DND-41 (cell line): ENCODE results near the gene CARD10.

Source experiments
- ATAC-seq: fragments of 200-7000 bp; cut with Tn5 transposase; 3 replicates; pipeline ENCODE4 v1.9.1; 2021; ENCODE audit warnings: low read depth; ENCODE audit not compliant: insufficient read depth
- DNase-seq: peaks from one replicate; pipeline ENCODE4 v3.0.0-alpha.2; 2020
- H2AFZ ChIP-seq: 2 replicates; pipeline ENCODE4 v1.6.0; 2012; ENCODE audit warnings: low read depth, low read length
- H3K27ac ChIP-seq: 2 replicates; pipeline ENCODE4 v1.5.1; 2012; ENCODE audit warnings: low read length, inconsistent platforms
- H3K27me3 ChIP-seq: fragments of 200-600 bp; sonication (generic); 2 replicates; pipeline ENCODE4 v1.6.0; 2012; ENCODE audit warnings: low read length, mild to moderate bottlenecking, inconsistent platforms; ENCODE audit not compliant: insufficient read depth, poor library complexity
- H3K36me3 ChIP-seq: 2 replicates; pipeline ENCODE4 v1.5.1; 2012; ENCODE audit warnings: low read length, inconsistent platforms; ENCODE audit not compliant: insufficient read depth
- H3K4me1 ChIP-seq: 2 replicates; pipeline ENCODE4 v1.5.1; 2012; ENCODE audit warnings: mild to moderate bottlenecking, low read length; ENCODE audit not compliant: insufficient read depth
- H3K4me2 ChIP-seq: 2 replicates; pipeline ENCODE4 v1.6.0; 2012; ENCODE audit warnings: mild to moderate bottlenecking, moderate library complexity, low read length, inconsistent platforms; ENCODE audit not compliant: insufficient read depth
- H3K4me3 ChIP-seq, 2 experiments: fragments of 200-600 bp in 1 of 2; shearing (Covaris generic) in 1 of 2; 2 replicates each; pipeline ENCODE4 v1.5.1; 2012 to 2016; ENCODE audit warnings: inconsistent platforms in 2 of 2, low read length in 2 of 2, mild to moderate bottlenecking in 2 of 2, low read depth in 1 of 2, moderate library complexity in 1 of 2
- H3K79me2 ChIP-seq: 2 replicates; pipeline ENCODE4 v1.6.0; 2012; ENCODE audit warnings: low read length, inconsistent platforms; ENCODE audit not compliant: insufficient read depth
- H3K9ac ChIP-seq: 2 replicates; pipeline ENCODE4 v1.6.0; 2012; ENCODE audit warnings: low read depth, mild to moderate bottlenecking, inconsistent platforms, low read length, moderate library complexity
- H3K9me3 ChIP-seq: 2 replicates; pipeline ENCODE4 v1.5.1; 2012; ENCODE audit warnings: low read length, moderate library complexity, mild to moderate bottlenecking, inconsistent platforms; ENCODE audit not compliant: insufficient read depth, severe bottlenecking
- H4K20me1 ChIP-seq: 2 replicates; pipeline ENCODE4 v1.6.0; 2012; ENCODE audit warnings: low read length; ENCODE audit not compliant: insufficient read depth
- CTCF ChIP-seq: IDR thresholded peaks from 2 replicates; pipeline ENCODE4 v1.5.1; 2012; ENCODE audit warnings: borderline replicate concordance, low read length, moderate library complexity, mild to moderate bottlenecking; ENCODE audit not compliant: poor library complexity, severe bottlenecking; ENCODE audit errors: extremely low read depth
- EZH2 ChIP-seq: IDR thresholded peaks from 3 replicates; pipeline ENCODE4 v1.6.1; 2012; ENCODE audit warnings: borderline replicate concordance, low read depth, mild to moderate bottlenecking, moderate library complexity, low read length, inconsistent platforms; ENCODE audit not compliant: severe bottlenecking

The CARD10 gene

GRCh38 chr22:37457093-37457893, 61.9 kb downstream of the CARD10 start:
- H4K20me1 ChIP-seq, result peaks cover 5% of the 10 kb centered on the region
- no peaks in the 10 kb centered on the region for H3K9me3 ChIP-seq
- TF ChIP-seq EZH2, result no peak
- peak; percentile 97 for TF ChIP-seq CTCF
- H2AFZ ChIP-seq, result no peak overlapping the region
- H3K4me2 ChIP-seq, result no peak overlapping the region
- H3K27ac ChIP-seq, result no peak overlapping the region
- ATAC-seq (peak; percentile 98), DNase-seq (peak; percentile 75)
- no peaks in the 10 kb centered on the region for H3K27me3 ChIP-seq
- H3K4me3 ChIP-seq, result no peak overlapping the region
- H3K79me2 ChIP-seq, result no peaks in the 10 kb centered on the region
- no peak overlapping the region for H3K9ac ChIP-seq
- H3K36me3 ChIP-seq, result no peaks in the 10 kb centered on the region
- no peaks in the 10 kb centered on the region for H3K4me1 ChIP-seq

DNA sequence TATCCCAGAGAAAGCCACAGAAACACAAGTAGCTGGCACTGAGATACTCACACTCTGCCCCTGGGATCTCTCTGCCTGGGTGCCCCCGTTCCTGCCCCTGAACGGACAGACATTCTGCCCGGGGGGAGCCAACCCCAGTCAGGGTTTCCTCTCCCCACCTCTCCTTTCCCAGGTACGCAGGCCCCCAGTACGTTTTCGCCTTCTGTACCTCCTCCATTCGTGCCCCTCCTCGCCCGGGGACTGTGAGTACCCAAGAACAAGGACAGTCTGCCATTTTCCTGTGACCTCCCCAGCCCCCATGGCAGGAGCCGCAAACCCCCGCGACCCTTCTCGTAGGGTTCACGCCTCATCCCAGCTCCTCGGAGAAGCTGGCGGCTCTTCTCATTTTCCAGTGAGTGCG, 62.9 kb downstream of the CARD10 start:
- Histone ChIP-seq H3K9ac (no peak overlapping the region), H3K4me1 (no peaks in the 10 kb centered on the region), H3K27ac (no peak overlapping the region), H3K4me3 (no peak overlapping the region), H3K9me3 (no peaks in the 10 kb centered on the region), H4K20me1 (no peaks in the 10 kb centered on the region), H3K79me2 (no peaks in the 10 kb centered on the region), H2AFZ (no peak overlapping the region), H3K36me3 (no peaks in the 10 kb centered on the region), H3K4me2 (no peak overlapping the region), H3K27me3 (no peaks in the 10 kb centered on the region)
- DNase-seq, result no peak
- no peak for ATAC-seq
- no peak for TF ChIP-seq CTCF
- no peak for TF ChIP-seq EZH2

GRCh38 chr22:37455896-37456295, 63.3 kb downstream of the CARD10 start:
- no peak overlapping the region for H3K27ac ChIP-seq
- H3K4me3 ChIP-seq, result no peak overlapping the region
- H3K4me2 ChIP-seq, result no peak overlapping the region
- H3K4me1 ChIP-seq, result no peaks in the 10 kb centered on the region
- H3K9me3 ChIP-seq, result no peaks in the 10 kb centered on the region
- DNase-seq (no peak), ATAC-seq (no peak)
- no peaks in the 10 kb centered on the region for H3K36me3 ChIP-seq
- H3K9ac ChIP-seq, result no peak overlapping the region
- H2AFZ ChIP-seq, result no peak overlapping the region
- TF ChIP-seq EZH2 (no peak), CTCF (no peak)
- no peaks in the 10 kb centered on the region for H3K79me2 ChIP-seq
- no peaks in the 10 kb centered on the region for H4K20me1 ChIP-seq
- no peaks in the 10 kb centered on the region for H3K27me3 ChIP-seq
